SW 1271 (cell line): ENCODE data around the gene PACRG.

Experiments
- DNase-seq, 2 experiments: peaks; one replicate each; lab custom pipeline; 2025; lab: John Stamatoyannopoulos, UW

The PACRG gene

GRCh38 chr6:163199371-163199770, 471.6 kb downstream of the PACRG start:
- DNase-seq: no peak

GRCh38 chr6:163200289-163200688, 472.5 kb downstream of the PACRG start:
- no peak for DNase-seq

GRCh38 chr6:163200694-163201093, 472.9 kb downstream of the PACRG start:
- DNase-seq: no peak

GRCh38 chr6:163201855-163202254, 474.1 kb downstream of the PACRG start:
- no peak for DNase-seq

- DNase-seq: no peak
Measured at GRCh38 chr6:163206196-163206595, 478.4 kb downstream of the PACRG start.

- DNase-seq: no peak
Measured at GRCh38 chr6:163207431-163208383, 479.9 kb downstream of the PACRG start.

GRCh38 chr6:163209005-163209404, 481.2 kb downstream of the PACRG start:
- no peak for DNase-seq

GRCh38 chr6:163212123-163212522, 484.3 kb downstream of the PACRG start:
- no peak for DNase-seq

GRCh38 chr6:163214259-163214658, 486.5 kb downstream of the PACRG start:
- no peak for DNase-seq

- no peak for DNase-seq
Measured at GRCh38 chr6:163218361-163218894, 490.7 kb downstream of the PACRG start.

- no peak for DNase-seq
Measured at GRCh38 chr6:163226181-163226835, 498.5 kb downstream of the PACRG start.

GRCh38 chr6:163226836-163227485, 499.2 kb downstream of the PACRG start:
- no peak for DNase-seq

- DNase-seq: no peak
Measured at GRCh38 chr6:163228041-163228440, 500.3 kb downstream of the PACRG start.

- DNase-seq: no peak
Measured at GRCh38 chr6:163229050-163229449, 501.3 kb downstream of the PACRG start.

GRCh38 chr6:163230901-163231300, 503.1 kb downstream of the PACRG start:
- no peak for DNase-seq

GRCh38 chr6:163231356-163232014, 503.7 kb downstream of the PACRG start:
- no peak for DNase-seq

- DNase-seq: no peak
Measured at GRCh38 chr6:163232015-163232523, 504.3 kb downstream of the PACRG start.

GRCh38 chr6:163232649-163233048, 504.9 kb downstream of the PACRG start:
- DNase-seq: no peak

GRCh38 chr6:163237110-163237509, 509.3 kb downstream of the PACRG start:
- DNase-seq: no peak

GRCh38 chr6:163239572-163240340, 512.0 kb downstream of the PACRG start:
- no peak for DNase-seq

- no peak for DNase-seq
Measured at GRCh38 chr6:163240556-163240955, 512.8 kb downstream of the PACRG start.
